A549 treated with AZD9567 at 1 μM for 4 hours (cell line): ENCODE measurements around the gene USP43. TPM values are rescaled to one million over a fixed set of nuclear protein-coding genes. Genes with fewer than 3 reads are reported as not detected.

ENCODE experiments used
- total RNA-seq: library from RNA; stranded (reverse); fragments of 200-300 nt; extraction: Qiagen RNA extraction; gene quantifications from 5 replicates; pipeline ENCODE4 v1.2.3, GENCODE V29; 2022; ENCODE audit not compliant: insufficient read depth

The USP43 gene, protein sequence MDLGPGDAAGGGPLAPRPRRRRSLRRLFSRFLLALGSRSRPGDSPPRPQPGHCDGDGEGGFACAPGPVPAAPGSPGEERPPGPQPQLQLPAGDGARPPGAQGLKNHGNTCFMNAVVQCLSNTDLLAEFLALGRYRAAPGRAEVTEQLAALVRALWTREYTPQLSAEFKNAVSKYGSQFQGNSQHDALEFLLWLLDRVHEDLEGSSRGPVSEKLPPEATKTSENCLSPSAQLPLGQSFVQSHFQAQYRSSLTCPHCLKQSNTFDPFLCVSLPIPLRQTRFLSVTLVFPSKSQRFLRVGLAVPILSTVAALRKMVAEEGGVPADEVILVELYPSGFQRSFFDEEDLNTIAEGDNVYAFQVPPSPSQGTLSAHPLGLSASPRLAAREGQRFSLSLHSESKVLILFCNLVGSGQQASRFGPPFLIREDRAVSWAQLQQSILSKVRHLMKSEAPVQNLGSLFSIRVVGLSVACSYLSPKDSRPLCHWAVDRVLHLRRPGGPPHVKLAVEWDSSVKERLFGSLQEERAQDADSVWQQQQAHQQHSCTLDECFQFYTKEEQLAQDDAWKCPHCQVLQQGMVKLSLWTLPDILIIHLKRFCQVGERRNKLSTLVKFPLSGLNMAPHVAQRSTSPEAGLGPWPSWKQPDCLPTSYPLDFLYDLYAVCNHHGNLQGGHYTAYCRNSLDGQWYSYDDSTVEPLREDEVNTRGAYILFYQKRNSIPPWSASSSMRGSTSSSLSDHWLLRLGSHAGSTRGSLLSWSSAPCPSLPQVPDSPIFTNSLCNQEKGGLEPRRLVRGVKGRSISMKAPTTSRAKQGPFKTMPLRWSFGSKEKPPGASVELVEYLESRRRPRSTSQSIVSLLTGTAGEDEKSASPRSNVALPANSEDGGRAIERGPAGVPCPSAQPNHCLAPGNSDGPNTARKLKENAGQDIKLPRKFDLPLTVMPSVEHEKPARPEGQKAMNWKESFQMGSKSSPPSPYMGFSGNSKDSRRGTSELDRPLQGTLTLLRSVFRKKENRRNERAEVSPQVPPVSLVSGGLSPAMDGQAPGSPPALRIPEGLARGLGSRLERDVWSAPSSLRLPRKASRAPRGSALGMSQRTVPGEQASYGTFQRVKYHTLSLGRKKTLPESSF
- 3.8 to 4.6 TPM (median 4.4 TPM) in 5 replicates for total RNA-seq

DNA sequence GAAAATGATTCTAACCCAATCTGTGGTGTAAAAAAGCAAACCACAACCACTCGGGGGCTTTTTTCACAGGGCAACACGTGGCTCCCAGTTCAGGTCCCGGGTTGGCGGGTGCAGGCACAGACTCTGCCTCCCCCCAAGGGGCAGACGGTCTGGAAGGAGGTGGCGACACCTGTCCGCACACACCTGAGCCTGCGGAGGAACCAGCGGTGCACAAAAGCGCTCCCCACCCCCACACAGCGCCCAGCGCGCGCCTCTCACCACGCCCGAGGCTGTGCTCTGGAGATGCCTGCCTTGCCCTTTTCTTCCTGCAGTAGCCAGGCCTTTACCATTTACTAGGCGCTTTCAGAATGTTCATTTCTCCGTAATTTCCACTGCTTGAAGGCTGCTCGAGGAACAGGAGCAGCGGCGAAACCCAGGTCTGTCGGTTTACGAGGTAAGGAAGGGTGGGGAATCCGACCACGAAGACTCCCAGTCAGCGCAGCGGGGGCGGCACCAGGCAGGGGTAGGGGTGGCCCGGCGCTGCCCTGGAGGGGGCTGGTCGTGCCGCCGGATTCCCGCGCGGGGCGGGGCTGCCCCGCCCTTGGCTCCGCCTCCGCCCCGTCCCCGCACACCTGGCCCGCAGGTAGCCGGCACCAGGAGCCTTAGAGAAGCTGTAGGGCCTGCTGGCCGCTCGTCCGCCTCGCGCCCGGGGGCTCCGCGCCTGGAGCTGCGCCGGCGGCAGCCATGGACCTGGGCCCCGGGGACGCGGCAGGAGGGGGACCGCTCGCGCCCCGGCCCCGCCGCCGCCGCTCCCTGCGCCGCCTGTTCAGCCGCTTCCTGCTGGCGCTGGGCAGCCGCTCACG, at the start of gene USP43:
TSS of gene USP43 (plus strand) at position 608 of the 842 bp plus-strand sequence. CDS start at position 724, 116 bp downstream.

Other genes starting within 250 kb of the USP43 start
- gene STX8, start 69.7 kb upstream of the USP43 start, total RNA-seq, result 54.8 to 75.4 TPM (median 65.6 TPM) in 5 replicates
- gene CFAP52, start 68.9 kb upstream of the USP43 start, total RNA-seq, result 0.09 TPM in 1 of 5 replicates, not detected in the others
- not detected in 5 replicates for gene DHRS7C, start 146.1 kb downstream of the USP43 start, total RNA-seq
- gene GSG1L2, start 176.6 kb downstream of the USP43 start, total RNA-seq, result not detected in 5 replicates
- gene GLP2R, start 180.4 kb downstream of the USP43 start, total RNA-seq, result 6.8 to 8.2 TPM (median 7.2 TPM) in 5 replicates